Measurements from ENCODE around the gene SARDH. TPM values are rescaled to one million over a fixed set of nuclear protein-coding genes. Genes with fewer than 3 reads are reported as not detected.

Gene SARDH
- total RNA-seq, 4 donors from 2014 or later = 0.26 to 0.57 TPM; not detected in 2

GRCh38 chr9:133786371-133786753 lies 48.2 kb upstream of the SARDH start:
- Histone ChIP-seq H3K9me3 (no peaks in the 10 kb centered on the region), H3K27ac (no peak overlapping the region), H3K4me3 (no peak overlapping the region), H3K36me3 (peaks cover 0 to 32% (median 0%) of the 10 kb centered on the region in 3 donors), H3K27me3 (no peaks in the 10 kb centered on the region), H3K4me1 (peaks cover 0 to 39% (median 6%) of the 10 kb centered on the region in 3 donors)
- intact Hi-C loops (cut with DNase I) = loop anchor here (10.0 kb wide), 1 partner anchor 318 kb away; no protein-coding TSS in a partner anchor
- no peak for DNase-seq
- TF ChIP-seq POLR2A (IDR thresholded peaks at IDR 0.05) = no peak
- TF ChIP-seq, protein P1, sequence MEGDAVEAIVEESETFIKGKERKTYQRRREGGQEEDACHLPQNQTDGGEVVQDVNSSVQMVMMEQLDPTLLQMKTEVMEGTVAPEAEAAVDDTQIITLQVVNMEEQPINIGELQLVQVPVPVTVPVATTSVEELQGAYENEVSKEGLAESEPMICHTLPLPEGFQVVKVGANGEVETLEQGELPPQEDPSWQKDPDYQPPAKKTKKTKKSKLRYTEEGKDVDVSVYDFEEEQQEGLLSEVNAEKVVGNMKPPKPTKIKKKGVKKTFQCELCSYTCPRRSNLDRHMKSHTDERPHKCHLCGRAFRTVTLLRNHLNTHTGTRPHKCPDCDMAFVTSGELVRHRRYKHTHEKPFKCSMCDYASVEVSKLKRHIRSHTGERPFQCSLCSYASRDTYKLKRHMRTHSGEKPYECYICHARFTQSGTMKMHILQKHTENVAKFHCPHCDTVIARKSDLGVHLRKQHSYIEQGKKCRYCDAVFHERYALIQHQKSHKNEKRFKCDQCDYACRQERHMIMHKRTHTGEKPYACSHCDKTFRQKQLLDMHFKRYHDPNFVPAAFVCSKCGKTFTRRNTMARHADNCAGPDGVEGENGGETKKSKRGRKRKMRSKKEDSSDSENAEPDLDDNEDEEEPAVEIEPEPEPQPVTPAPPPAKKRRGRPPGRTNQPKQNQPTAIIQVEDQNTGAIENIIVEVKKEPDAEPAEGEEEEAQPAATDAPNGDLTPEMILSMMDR (IDR thresholded peaks at IDR 0.05) = no peak
- 48 to 83% methylated on average over 5 to 7 of the region's 11 CpGs for WGBS, 2 donors

DNA sequence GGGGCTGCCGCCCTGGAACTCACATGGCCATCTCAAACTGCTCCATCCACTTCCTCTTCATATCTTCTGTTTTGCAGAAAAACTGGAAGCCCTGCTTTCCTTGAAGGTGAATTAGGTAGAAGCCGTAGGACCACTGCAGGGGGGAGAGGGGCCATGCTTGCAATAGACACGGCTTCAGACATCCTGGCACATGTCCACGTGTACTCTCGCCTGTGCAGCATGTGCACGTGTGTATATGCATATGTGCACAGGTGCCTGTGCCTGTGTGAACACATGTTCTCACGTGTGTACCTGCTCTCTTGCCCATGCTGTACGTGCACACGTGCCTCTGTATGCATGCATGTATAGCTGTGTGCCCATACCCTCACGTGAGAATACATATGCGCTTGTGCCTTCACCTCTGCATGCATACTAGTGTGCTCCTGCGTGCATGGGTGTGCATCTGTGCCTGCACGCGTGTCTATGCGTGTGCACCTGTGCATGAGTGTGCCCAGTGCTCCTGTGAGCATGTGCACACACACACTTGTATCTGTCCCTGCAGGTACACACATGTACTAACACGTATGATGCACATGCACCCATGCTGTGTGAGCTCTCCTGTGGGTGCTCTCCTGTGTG lies 47.7 kb upstream of the SARDH start:
- TF ChIP-seq POLR2A (IDR thresholded peaks at IDR 0.05) = no peak
- TF ChIP-seq, protein P1 (IDR thresholded peaks at IDR 0.05) = no peak
- H3K4me3 ChIP-seq = no peak overlapping the region
- no peaks in the 10 kb centered on the region for H3K27me3 ChIP-seq
- 80 to 82% methylated on average over 13 to 16 of the region's 16 CpGs for WGBS, 2 donors
- intact Hi-C loops (cut with DNase I) = loop anchor here (10.0 kb wide), 1 partner anchor 319 kb away; no protein-coding TSS in a partner anchor
- DNase-seq = no peak
- no peak overlapping the region for H3K27ac ChIP-seq
- H3K36me3 ChIP-seq = peaks cover 0 to 27% (median 0%) of the 10 kb centered on the region in 3 donors
- H3K9me3 ChIP-seq = no peaks in the 10 kb centered on the region
- peaks cover 0 to 39% (median 6%) of the 10 kb centered on the region in 3 donors for H3K4me1 ChIP-seq

DNA sequence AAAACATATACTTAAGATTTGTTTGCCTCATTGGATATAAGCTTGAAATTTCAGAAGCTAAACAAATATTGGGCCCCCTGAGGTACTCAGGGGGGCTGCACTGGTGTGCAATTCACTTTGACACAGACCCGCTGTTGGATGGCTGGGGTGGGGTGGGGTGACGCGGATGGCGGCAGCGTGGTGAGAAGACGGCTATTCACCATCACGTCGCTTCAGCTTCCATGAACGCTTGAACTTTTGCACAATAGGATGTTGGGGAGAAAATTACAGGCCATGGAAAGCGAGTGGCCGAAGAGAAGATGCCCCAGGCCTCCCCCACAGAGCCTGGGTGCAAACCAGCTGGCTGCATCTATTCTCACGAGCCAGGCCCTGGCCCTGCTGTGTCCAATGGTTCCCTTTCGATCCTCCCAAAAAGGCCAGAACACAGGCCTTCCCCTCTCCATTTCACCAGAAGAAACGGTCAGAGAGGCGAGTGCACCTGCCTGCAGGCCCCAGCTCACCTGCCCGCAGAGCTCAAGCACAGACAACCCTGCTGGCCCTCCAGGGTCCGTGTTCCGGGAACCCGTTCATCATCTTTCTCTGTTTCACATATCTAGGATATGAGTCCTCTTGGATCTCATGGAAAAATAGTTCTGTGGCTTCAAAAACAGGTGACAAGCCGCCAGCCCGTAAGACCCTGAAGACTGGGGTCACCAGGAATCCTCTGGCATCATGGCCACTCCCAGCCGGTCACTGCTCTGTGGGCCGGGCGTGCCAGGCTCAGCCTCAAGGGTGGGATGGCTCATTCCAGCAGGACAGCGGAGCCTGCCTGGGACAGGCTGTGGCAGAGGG lies 46.8 kb upstream of the SARDH start:
- no peaks in the 10 kb centered on the region for H3K9me3 ChIP-seq
- no peak for TF ChIP-seq POLR2A (IDR thresholded peaks at IDR 0.05)
- TF ChIP-seq, protein P1 (IDR thresholded peaks at IDR 0.05) = no peak
- intact Hi-C loops (cut with DNase I) = loop anchor here (10.0 kb wide), 1 partner anchor 320 kb away; no protein-coding TSS in a partner anchor
- H3K36me3 ChIP-seq = peaks cover 0 to 23% (median 0%) of the 10 kb centered on the region in 3 donors
- no peaks in the 10 kb centered on the region for H3K27me3 ChIP-seq
- H3K4me1 ChIP-seq = peaks cover 0 to 37% (median 6%) of the 10 kb centered on the region in 3 donors
- no peak overlapping the region for H3K27ac ChIP-seq
- WGBS, 2 donors = 90 to 92% methylated on average over 19 to 20 of the region's 25 CpGs
- H3K4me3 ChIP-seq = no peak overlapping the region
- no peak for DNase-seq

- Histone ChIP-seq H3K27ac (no peak overlapping the region), H3K4me3 (no peak overlapping the region), H3K36me3 (peaks cover 0 to 32% (median 1%) of the 10 kb centered on the region in 3 donors), H3K27me3 (no peaks in the 10 kb centered on the region), H3K9me3 (no peaks in the 10 kb centered on the region), H3K4me1 (peaks cover 0 to 21% (median 6%) of the 10 kb centered on the region in 3 donors)
- intact Hi-C loops (cut with DNase I) = loop anchor here (10.0 kb wide), 1 partner anchor 321 kb away; no protein-coding TSS in a partner anchor
- WGBS, 2 donors = 83% methylated on average over 8 of the region's 13 CpGs; no CpG with 5 or more reads in 1 of the 2 donors
- no peak for DNase-seq
- TF ChIP-seq POLR2A (IDR thresholded peaks at IDR 0.05) = no peak
- TF ChIP-seq, protein P1 (IDR thresholded peaks at IDR 0.05) = no peak
These were observed 45.2 kb upstream of the SARDH start for GRCh38 chr9:133783331-133783731.

Measured in esophagus squamous epithelium (tissue), 5 donors.